ENCODE results near the gene UTS2B. TPM values are rescaled to one million over a fixed set of nuclear protein-coding genes. Genes with fewer than 3 reads are reported as not detected.

Gene UTS2B
- polyA plus RNA-seq, 1 donor from 2014 or later = 4.2 TPM

DNA sequence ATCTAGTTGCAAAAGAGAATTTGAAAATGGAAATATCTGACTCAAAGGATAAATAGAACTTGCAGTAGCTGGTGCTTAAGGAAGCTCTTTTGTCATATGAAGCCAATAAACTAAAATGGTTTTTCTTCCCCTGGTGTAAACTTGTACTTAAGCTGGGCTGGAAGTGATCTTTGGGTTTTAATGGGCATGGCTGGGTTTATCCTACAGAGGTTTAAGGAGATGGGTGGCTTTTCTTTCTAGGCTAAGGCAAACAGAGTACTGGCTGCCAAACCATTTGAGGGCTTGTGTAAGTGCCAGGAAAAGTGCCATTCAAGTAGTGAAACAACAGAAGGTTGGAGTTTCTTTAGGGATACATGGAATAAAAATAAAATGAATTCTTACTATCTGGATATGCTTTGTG lies 12.1 kb upstream of the UTS2B start:
- Mint-ChIP-seq H3K27me3 (no peaks in the 10 kb centered on the region), H3K9me3 (no peaks in the 10 kb centered on the region), H3K4me1 (peaks cover 77 to 91% (median 90%) of the 10 kb centered on the region in 3 donors), H3K4me3 (peak overlapping the region in 2 of 4 donors; percentile 19 to 40), H3K27ac (peak overlapping the region; percentile 13 to 77 (median 68)), H3K36me3 (peaks cover 2% of the 10 kb centered on the region)

GRCh38 chr3:191342006-191342405 lies 11.7 kb upstream of the UTS2B start:
- Mint-ChIP-seq H3K4me3 (peak overlapping the region in 2 of 4 donors; percentile 40 to 53), H3K27me3 (no peaks in the 10 kb centered on the region), H3K9me3 (no peaks in the 10 kb centered on the region), H3K36me3 (peaks cover 2% of the 10 kb centered on the region), H3K27ac (peak overlapping the region; percentile 36 to 77 (median 68)), H3K4me1 (peaks cover 75 to 89% (median 89%) of the 10 kb centered on the region in 3 donors)

DNA sequence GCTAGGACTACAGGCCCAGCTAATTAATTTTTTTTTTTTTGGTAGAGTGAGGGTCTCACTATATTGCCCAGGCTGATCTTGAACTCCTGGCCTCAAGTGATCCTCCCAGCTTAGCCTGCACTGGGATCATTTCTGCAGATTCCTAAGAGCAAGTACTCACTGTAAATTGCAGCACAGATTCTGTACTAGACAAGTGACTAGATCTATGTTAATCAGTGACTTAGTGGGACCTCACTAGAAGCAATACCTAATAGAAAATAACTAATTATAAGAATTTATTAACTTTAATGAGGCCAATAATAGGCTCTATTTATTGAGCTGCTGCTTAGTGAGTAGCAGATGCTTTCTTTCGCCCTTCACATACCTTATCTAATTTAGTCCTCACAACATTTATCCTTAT lies 10.6 kb upstream of the UTS2B start:
- peaks cover 78 to 92% (median 90%) of the 10 kb centered on the region in 3 donors for H3K4me1 Mint-ChIP-seq
- H3K4me3 Mint-ChIP-seq = peak overlapping the region in 2 of 4 donors; percentile 40 to 46
- no peaks in the 10 kb centered on the region for H3K9me3 Mint-ChIP-seq
- H3K36me3 Mint-ChIP-seq = peaks cover 4% of the 10 kb centered on the region
- H3K27me3 Mint-ChIP-seq = no peaks in the 10 kb centered on the region
- peak overlapping the region in 1 of 3 donors; percentile 77 for H3K27ac Mint-ChIP-seq

DNA sequence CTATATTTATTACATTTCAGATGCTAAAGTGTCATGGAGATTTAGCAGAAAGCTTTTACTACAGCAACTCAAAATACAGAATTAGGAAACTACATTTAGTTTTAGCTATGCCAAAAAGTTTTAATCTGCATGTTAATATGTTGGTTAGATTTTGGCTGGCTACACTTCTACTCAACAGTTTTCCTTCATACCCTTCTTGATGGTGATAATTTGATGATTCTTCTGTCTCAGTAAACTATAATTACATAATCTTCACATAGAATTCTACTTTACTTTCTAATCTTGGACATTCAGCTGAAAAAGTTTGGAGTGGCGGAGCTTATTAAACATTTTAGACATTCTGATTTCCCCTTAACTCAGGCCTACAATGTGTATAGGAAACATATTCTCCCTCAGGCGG lies 10.0 kb upstream of the UTS2B start:
- peaks cover 79 to 92% (median 90%) of the 10 kb centered on the region in 3 donors for H3K4me1 Mint-ChIP-seq
- H3K27me3 Mint-ChIP-seq = no peaks in the 10 kb centered on the region
- H3K9me3 Mint-ChIP-seq = no peaks in the 10 kb centered on the region
- H3K27ac Mint-ChIP-seq = no peak overlapping the region
- H3K4me3 Mint-ChIP-seq = peak overlapping the region in 2 of 4 donors; percentile 30 to 70
- peaks cover 4% of the 10 kb centered on the region for H3K36me3 Mint-ChIP-seq

GRCh38 chr3:191339316-191339917 lies 9.1 kb upstream of the UTS2B start:
- peaks cover 79 to 91% (median 90%) of the 10 kb centered on the region in 3 donors for H3K4me1 Mint-ChIP-seq
- peaks cover 4% of the 10 kb centered on the region for H3K36me3 Mint-ChIP-seq
- no peaks in the 10 kb centered on the region for H3K27me3 Mint-ChIP-seq
- H3K27ac Mint-ChIP-seq = peak overlapping the region in 2 of 3 donors; percentile 13 to 83
- H3K9me3 Mint-ChIP-seq = no peaks in the 10 kb centered on the region
- H3K4me3 Mint-ChIP-seq = peak overlapping the region in 3 of 4 donors; percentile 8 to 61 (median 18)

- H3K36me3 Mint-ChIP-seq = peaks cover 2% of the 10 kb centered on the region
- peak overlapping the region; percentile 33 to 88 (median 45) for H3K27ac Mint-ChIP-seq
- no peaks in the 10 kb centered on the region for H3K9me3 Mint-ChIP-seq
- no peaks in the 10 kb centered on the region for H3K27me3 Mint-ChIP-seq
- peaks cover 78 to 89% (median 88%) of the 10 kb centered on the region in 3 donors for H3K4me1 Mint-ChIP-seq
- peak overlapping the region in 3 of 4 donors; percentile 70 to 90 (median 74) for H3K4me3 Mint-ChIP-seq
Observed at GRCh38 chr3:191338177-191338488, 7.8 kb upstream of the UTS2B start.

- Mint-ChIP-seq H3K27ac (peak overlapping the region; percentile 35 to 88 (median 43)), H3K4me3 (peak overlapping the region; percentile 65 to 90 (median 78)), H3K36me3 (peaks cover 2% of the 10 kb centered on the region)
Observed at GRCh38 chr3:191336833-191337232, 6.5 kb upstream of the UTS2B start.

GRCh38 chr3:191334346-191334893 lies 4.1 kb upstream of the UTS2B start:
- Mint-ChIP-seq H3K27ac (peak overlapping the region; percentile 43 to 77 (median 44)), H3K4me3 (peak overlapping the region; percentile 65 to 86 (median 76))

More at GRCh38 chr3:191336833-191337232, 6.5 kb upstream of the UTS2B start:
- H3K9me3 Mint-ChIP-seq = no peaks in the 10 kb centered on the region
- peaks cover 74 to 89% (median 88%) of the 10 kb centered on the region in 3 donors for H3K4me1 Mint-ChIP-seq
- H3K27me3 Mint-ChIP-seq = no peaks in the 10 kb centered on the region

DNA sequence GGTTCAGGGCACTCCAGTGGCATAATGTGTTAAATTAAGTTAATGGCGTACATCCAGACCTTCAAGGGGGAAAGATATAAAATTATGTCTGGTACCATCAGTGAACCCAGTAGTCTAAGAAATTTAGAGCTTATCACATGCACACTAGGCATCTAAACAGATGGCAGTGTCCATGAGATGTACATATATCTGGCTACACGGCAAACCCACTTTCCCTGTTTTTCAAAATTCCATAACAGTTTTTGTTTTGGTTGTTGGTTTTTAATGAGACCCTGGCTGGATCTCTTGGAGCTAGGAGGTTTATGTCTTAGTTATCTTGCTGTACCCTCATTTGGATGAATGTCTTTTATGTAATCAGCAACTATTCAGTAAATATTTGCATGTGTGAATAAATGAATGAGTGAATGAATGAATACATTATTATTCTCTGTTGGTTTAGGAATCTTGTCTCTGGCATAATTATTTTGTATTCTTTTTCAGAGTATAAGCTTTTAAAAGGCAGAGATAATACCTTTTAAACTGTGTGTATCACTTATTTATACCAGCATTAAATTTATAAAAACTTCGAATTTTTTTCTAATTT lies 3.1 kb upstream of the UTS2B start:
- Mint-ChIP-seq H3K4me3 (peak overlapping the region; percentile 93 to 97 (median 95)), H3K4me1 (peaks cover 57 to 81% (median 71%) of the 10 kb centered on the region in 3 donors), H3K27me3 (no peaks in the 10 kb centered on the region), H3K27ac (peak overlapping the region; percentile 6 to 91 (median 28)), H3K36me3 (peaks cover 2% of the 10 kb centered on the region), H3K9me3 (no peaks in the 10 kb centered on the region)

More at GRCh38 chr3:191334346-191334893, 4.1 kb upstream of the UTS2B start:
- Mint-ChIP-seq H3K9me3 (no peaks in the 10 kb centered on the region), H3K27me3 (no peaks in the 10 kb centered on the region), H3K4me1 (peaks cover 62 to 85% (median 75%) of the 10 kb centered on the region in 3 donors), H3K36me3 (peaks cover 2% of the 10 kb centered on the region)

GRCh38 chr3:191331388-191331787 lies 1.1 kb upstream of the UTS2B start:
- H3K4me3 Mint-ChIP-seq = peak overlapping the region; percentile 93 to 97 (median 95)
- no peaks in the 10 kb centered on the region for H3K27me3 Mint-ChIP-seq
- peaks cover 41 to 72% (median 60%) of the 10 kb centered on the region in 3 donors for H3K4me1 Mint-ChIP-seq
- H3K36me3 Mint-ChIP-seq = peaks cover 2% of the 10 kb centered on the region
- H3K27ac Mint-ChIP-seq = peak overlapping the region; percentile 91 to 95 (median 94)
- no peaks in the 10 kb centered on the region for H3K9me3 Mint-ChIP-seq

DNA sequence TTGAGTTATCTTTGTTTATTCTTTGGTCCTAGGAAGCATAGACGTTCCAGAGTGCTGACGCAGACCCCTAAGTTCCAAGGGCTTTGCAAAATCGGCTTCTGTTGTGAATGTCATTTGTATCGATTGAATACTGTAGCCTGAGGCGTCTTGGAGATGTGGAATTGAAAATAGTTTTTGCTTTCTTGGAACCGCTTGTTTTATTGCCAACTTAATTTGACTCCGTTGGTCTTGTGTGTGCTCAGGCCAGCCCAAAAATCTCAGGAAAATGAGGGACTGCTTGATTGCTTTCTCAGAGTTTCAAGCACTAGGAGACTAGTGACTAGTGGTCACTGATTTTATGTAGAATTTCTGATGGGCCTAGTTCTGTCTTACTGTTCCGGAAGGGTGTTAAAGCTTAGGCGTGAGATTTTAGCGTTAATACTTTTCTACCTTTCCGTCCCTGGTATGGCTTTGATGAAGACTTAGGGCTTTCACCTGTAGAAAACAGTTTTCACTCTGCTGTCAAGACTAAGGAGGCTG lies 263 bp upstream of the UTS2B start:
- H3K4me1 Mint-ChIP-seq = peaks cover 33 to 64% (median 52%) of the 10 kb centered on the region in 3 donors
- H3K4me3 Mint-ChIP-seq = peak overlapping the region; percentile 93 to 97 (median 95)
- H3K27me3 Mint-ChIP-seq = no peaks in the 10 kb centered on the region
- peak overlapping the region; percentile 91 to 95 (median 94) for H3K27ac Mint-ChIP-seq
- H3K9me3 Mint-ChIP-seq = no peaks in the 10 kb centered on the region
- no peaks in the 10 kb centered on the region for H3K36me3 Mint-ChIP-seq

DNA sequence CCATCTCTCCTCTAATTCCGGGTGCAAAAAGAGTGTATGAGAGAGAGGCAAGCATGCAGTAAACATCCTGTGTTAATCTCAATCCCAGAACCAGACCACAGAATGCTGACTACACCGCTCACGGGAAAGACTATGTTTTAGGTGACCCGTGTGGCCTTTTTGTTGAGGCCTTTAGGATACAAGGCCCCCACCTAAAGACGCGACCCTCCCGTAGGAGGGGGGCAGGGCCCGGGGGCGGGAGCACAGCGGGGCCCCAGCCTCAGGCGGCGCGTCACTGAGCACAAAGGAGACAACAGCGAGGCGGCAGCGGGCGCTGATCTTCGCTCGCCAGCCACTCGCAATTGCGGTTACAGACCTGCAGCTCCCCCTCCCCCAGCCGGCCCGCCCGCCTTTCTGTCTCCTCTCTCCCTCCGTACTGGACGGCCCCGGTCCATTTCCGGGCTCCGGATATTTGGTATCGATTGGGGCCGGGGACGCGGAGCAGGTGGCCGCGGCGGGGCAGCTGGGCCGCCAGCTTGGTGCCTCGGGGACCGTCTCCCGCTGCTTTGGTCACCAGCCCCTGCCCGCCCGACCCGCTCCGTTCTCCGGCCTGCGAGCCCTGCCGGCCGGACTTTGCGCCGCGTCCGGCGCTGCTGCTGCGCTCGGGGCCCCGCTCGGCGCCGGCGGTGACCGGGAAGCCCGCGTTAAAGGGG lies 1.2 kb downstream of the UTS2B start, which contains the start of gene CCDC50:
CCDC50 (plus strand) TSS at position 433 of the 692 bp plus-strand sequence. CDS start 281 bp downstream, outside the sequence.
- H3K36me3 Mint-ChIP-seq = no peaks in the 10 kb centered on the region
- no peaks in the 10 kb centered on the region for H3K9me3 Mint-ChIP-seq
- H3K27me3 Mint-ChIP-seq = no peaks in the 10 kb centered on the region
- H3K4me1 Mint-ChIP-seq = peaks cover 21 to 50% (median 38%) of the 10 kb centered on the region in 3 donors
- peak within 1 kb of the TSS; percentile 91 to 97 (median 95) for H3K27ac Mint-ChIP-seq
- H3K4me3 Mint-ChIP-seq = peak within 1 kb of the TSS; percentile 93 to 97 (median 95)

- peak overlapping the region; percentile 81 to 97 (median 86) for H3K4me3 Mint-ChIP-seq
- H3K9me3 Mint-ChIP-seq = peaks cover 0 to 4% (median 0%) of the 10 kb centered on the region in 3 donors
- H3K27ac Mint-ChIP-seq = peak overlapping the region; percentile 72 to 97 (median 76)
- peaks cover 18 to 47% (median 35%) of the 10 kb centered on the region in 3 donors for H3K4me1 Mint-ChIP-seq
- no peaks in the 10 kb centered on the region for H3K36me3 Mint-ChIP-seq
- no peaks in the 10 kb centered on the region for H3K27me3 Mint-ChIP-seq
Observed at GRCh38 chr3:191328383-191328961, 1.9 kb downstream of the UTS2B start.

- peak overlapping the region in 1 of 4 donors; percentile 97 for H3K4me3 Mint-ChIP-seq
Observed at GRCh38 chr3:191327526-191327925, 2.8 kb downstream of the UTS2B start.

More at GRCh38 chr3:191327526-191327925, 2.8 kb downstream of the UTS2B start:
- Mint-ChIP-seq H3K36me3 (no peaks in the 10 kb centered on the region), H3K27me3 (no peaks in the 10 kb centered on the region), H3K4me1 (peaks cover 14 to 40% (median 26%) of the 10 kb centered on the region in 3 donors), H3K9me3 (peaks cover 0 to 5% (median 0%) of the 10 kb centered on the region in 3 donors), H3K27ac (peak overlapping the region; percentile 72 to 97 (median 81))
